ENCODE measurements around the gene WWOX. TPM values are rescaled to one million over a fixed set of nuclear protein-coding genes. Genes with fewer than 3 reads are reported as not detected.

WWOX gene
- total and polyA plus RNA-seq, 2 of the 4 experiments (the other 2 are of a cell fraction): 2.7 to 5.4 TPM

DNA sequence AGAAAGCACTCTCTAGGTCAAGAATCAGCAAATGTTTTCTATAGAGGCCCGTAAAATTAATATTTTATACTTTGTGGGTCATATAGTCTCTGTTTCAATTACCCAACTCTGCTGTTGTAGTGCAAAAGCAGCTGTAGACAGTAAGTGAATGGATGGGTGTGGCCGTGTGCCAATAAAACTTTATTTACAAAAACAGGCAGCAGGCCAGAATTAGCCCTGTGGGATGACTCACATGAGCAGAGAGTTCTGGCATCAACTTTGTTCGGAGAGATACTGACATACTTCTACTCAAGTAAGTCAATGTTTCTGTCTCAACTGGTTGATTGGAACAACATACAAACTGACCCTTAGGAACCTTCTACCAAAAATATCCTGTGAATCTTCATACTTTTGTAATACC lies 884.9 kb downstream of the WWOX start:
- no peaks in the 10 kb centered on the region for H3K27me3 ChIP-seq (ENCODE audit: control insufficient read depth, insufficient read depth, low read length)
- H3K4ac ChIP-seq (ENCODE audit: low read depth, low read length): no peak overlapping the region
- H2AK5ac ChIP-seq (ENCODE audit: low read depth, low read length): no peak overlapping the region
- no peak overlapping the region for H3K56ac ChIP-seq (ENCODE audit: extremely low read depth, insufficient read depth, low read length)
- ChIA-PET CTCF (no interaction called here), POLR2A (ENCODE audit: unreplicated experiment) (no interaction called here)
- H2BK20ac ChIP-seq (ENCODE audit: low read depth, low read length): no peak overlapping the region
- no peak overlapping the region for H2BK15ac ChIP-seq (ENCODE audit: low read depth, low read length)
- no peaks in the 10 kb centered on the region for H4K20me1 ChIP-seq (ENCODE audit: insufficient read depth, low read length)
- H4K5ac ChIP-seq (ENCODE audit: low read depth, low read length): no peak overlapping the region
- ATAC-seq (ENCODE audit: low read depth) (no peak), DNase-seq (no peak)
- H3K4me1 ChIP-seq (ENCODE audit: control insufficient read depth, insufficient read depth, low read length): no peaks in the 10 kb centered on the region
- H3K23ac ChIP-seq (ENCODE audit: low read depth, low read length): no peak overlapping the region
- H3K18ac ChIP-seq (ENCODE audit: low read depth, low read length): no peak overlapping the region
- no peaks in the 10 kb centered on the region for H3K79me1 ChIP-seq (ENCODE audit: low read depth in 1 of 2, low read length in 2 of 2)
- H3K9ac ChIP-seq (ENCODE audit: low read depth, low read length): no peak overlapping the region
- H4K8ac ChIP-seq (ENCODE audit: low read depth in 2 of 2, low read length in 2 of 2): no peak overlapping the region
- no peak overlapping the region for H3K4me3 ChIP-seq (ENCODE audit: insufficient read depth, low read depth, low read length)
- peaks cover 32% of the 10 kb centered on the region for H3K9me3 ChIP-seq (ENCODE audit: control insufficient read depth, insufficient read depth, low read length)
- no CpG with 5 or more reads among the region's 3 CpGs for WGBS, 2 experiments (ENCODE audit: extremely low coverage in 2 of 2, insufficient read length in 1 of 2)
- no peak overlapping the region for H4K91ac ChIP-seq (ENCODE audit: insufficient read depth, low read depth, low read length)
- no TSS peak for BruUV-seq (replicated peaks)
- H2BK5ac ChIP-seq (ENCODE audit: low read depth, low read length, poor library complexity, severe bottlenecking): no peak overlapping the region
- dilution Hi-C loops (cut with HindIII; ENCODE audit: low sequenced_read_pairs, unreplicated experiment) (no loop called here), intact Hi-C loops (cut with micrococcal nuclease) (no loop called here), in situ Hi-C loops (cut with MboI; ENCODE audit: low sequenced_read_pairs) (no loop called here)
- TF ChIP-seq NFE2L2 (IDR thresholded peaks at IDR 0.05; ENCODE audit: low read depth, low read length) (no peak), SMC3 (IDR thresholded peaks at IDR 0.05; ENCODE audit: low read depth, low read length) (no peak), MAZ (IDR thresholded peaks at IDR 0.05; ENCODE audit: borderline replicate concordance, low read depth, low read length) (no peak), BHLHE40 (IDR thresholded peaks at IDR 0.05; ENCODE audit: low read depth, low read length) (no peak)
- TF ChIP-seq, protein P1, sequence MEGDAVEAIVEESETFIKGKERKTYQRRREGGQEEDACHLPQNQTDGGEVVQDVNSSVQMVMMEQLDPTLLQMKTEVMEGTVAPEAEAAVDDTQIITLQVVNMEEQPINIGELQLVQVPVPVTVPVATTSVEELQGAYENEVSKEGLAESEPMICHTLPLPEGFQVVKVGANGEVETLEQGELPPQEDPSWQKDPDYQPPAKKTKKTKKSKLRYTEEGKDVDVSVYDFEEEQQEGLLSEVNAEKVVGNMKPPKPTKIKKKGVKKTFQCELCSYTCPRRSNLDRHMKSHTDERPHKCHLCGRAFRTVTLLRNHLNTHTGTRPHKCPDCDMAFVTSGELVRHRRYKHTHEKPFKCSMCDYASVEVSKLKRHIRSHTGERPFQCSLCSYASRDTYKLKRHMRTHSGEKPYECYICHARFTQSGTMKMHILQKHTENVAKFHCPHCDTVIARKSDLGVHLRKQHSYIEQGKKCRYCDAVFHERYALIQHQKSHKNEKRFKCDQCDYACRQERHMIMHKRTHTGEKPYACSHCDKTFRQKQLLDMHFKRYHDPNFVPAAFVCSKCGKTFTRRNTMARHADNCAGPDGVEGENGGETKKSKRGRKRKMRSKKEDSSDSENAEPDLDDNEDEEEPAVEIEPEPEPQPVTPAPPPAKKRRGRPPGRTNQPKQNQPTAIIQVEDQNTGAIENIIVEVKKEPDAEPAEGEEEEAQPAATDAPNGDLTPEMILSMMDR (conservative IDR thresholded peaks at IDR 0.05; ENCODE audit: low read depth, low read length): no peak
- no peaks in the 10 kb centered on the region for H3K36me3 ChIP-seq (ENCODE audit: control insufficient read depth, insufficient read depth, low read length)
- no peak overlapping the region for H2BK120ac ChIP-seq (ENCODE audit: low read depth, low read length)
- no peak overlapping the region for H3K4me2 ChIP-seq (ENCODE audit: low read depth, low read length)
- no peak overlapping the region for H3K14ac ChIP-seq (replicated peaks; ENCODE audit: low read depth, low read length)
- H2AFZ ChIP-seq (replicated peaks; ENCODE audit: low read length, poor library complexity): no peak overlapping the region
- no peaks in the 10 kb centered on the region for H3K9me1 ChIP-seq (ENCODE audit: insufficient read depth, low read length)
- no peak overlapping the region for H3K27ac ChIP-seq (ENCODE audit: insufficient read depth, low read length)
- no peak overlapping the region for H2AK9ac ChIP-seq (replicated peaks; ENCODE audit: low read depth, low read length, poor library complexity)
